Chondrocyte (in vitro differentiated cells): ENCODE results near the gene RRAS. TPM values are rescaled to one million over a fixed set of nuclear protein-coding genes. Genes with fewer than 3 reads are reported as not detected.
A peak's percentile ranks its signal among the peaks of the same experiment; 100 is the strongest.

Experiments
- DNase-seq: peaks from one replicate; pipeline ENCODE4 v3.0.0; 2021; ENCODE audit warnings: mixed read lengths, low spot score
- H3K27ac Mint-ChIP-seq: one replicate; pipeline ENCODE4 v1.8.0; 2021; ENCODE audit warnings: mild to moderate bottlenecking, moderate library complexity, mixed read lengths; ENCODE audit not compliant: unreplicated experiment
- H3K27me3 Mint-ChIP-seq: 2 replicates; pipeline ENCODE4 v1.8.0; 2021; ENCODE audit warnings: low read depth, mixed read lengths
- H3K36me3 Mint-ChIP-seq: 2 replicates; pipeline ENCODE4 v1.8.0; 2021; ENCODE audit warnings: low read depth, mixed read lengths
- H3K4me1 Mint-ChIP-seq: 2 replicates; pipeline ENCODE4 v1.8.0; 2021; ENCODE audit warnings: low read depth, mild to moderate bottlenecking, mixed read lengths
- H3K4me3 Mint-ChIP-seq: one replicate; pipeline ENCODE4 v1.8.0; 2021; ENCODE audit warnings: mild to moderate bottlenecking, moderate library complexity, mixed read lengths; ENCODE audit not compliant: unreplicated experiment
- H3K9me3 Mint-ChIP-seq: 2 replicates; pipeline ENCODE4 v1.8.0; 2021; ENCODE audit warnings: low read depth, mixed read lengths
- total RNA-seq: library from RNA; stranded (reverse); gene quantifications from 3 replicates; pipeline ENCODE4 v1.2.1, GENCODE V29; 2021
- TF ChIP-seq, protein P1 (sequence below): fragments of 200-600 bp; sonication (generic); IDR thresholded peaks from 2 replicates; pipeline ENCODE4 v1.5.0; 2021; ENCODE audit warnings: antibody characterized with exemption, mild to moderate bottlenecking, moderate library complexity

Gene RRAS
- total RNA-seq, 1 donor from 2014 or later = 113 TPM

DNA sequence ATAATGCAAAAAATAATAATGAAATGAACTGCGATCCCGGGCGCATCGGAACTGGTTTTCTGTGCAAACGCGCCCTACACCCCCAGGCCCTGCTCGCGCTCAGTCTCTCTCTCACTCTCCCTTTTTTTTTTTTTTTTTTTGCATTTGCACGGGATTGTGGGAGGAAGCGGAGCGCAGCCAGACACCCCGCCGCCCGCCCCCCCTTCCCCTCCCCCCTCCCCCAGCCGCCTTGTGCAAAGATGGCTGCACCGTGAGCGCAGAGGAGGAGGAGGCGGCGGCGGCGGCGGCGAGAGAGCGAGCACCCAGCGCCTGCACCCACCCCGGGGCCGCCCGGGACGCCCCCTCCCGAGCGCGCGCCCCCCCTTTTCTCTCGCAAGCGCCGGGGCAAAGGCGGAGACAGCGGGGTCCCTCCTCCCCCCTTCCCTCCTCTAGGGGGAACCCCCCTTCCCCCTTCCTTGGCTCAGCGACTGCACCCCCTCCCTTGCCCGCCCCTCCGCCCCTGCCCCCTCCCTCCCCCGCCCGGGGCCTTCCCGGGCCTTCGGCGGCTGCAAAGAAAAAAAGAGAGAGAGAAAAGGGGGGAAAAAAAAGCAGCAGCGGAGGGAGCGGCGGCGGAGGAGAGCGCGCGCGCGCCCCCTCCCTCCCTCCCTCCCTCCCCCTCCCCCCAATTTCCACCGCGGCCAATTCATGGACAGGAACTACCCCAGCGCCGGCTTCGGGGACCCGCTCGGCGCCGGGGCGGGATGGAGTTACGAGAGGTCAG, 48.8 kb downstream of the RRAS start, which contains the start of gene PRR12:
TSS of gene PRR12 (plus strand) at position 212 of the 760 bp plus-strand sequence. CDS start at position 685, 473 bp downstream.
- DNase-seq = no peak
- Mint-ChIP-seq H3K4me3 (peak within 1 kb of the TSS; percentile 83), H3K27ac (peak within 1 kb of the TSS; percentile 94), H3K36me3 (peaks cover 11% of the 10 kb centered on the region), H3K4me1 (peaks cover 25% of the 10 kb centered on the region), H3K9me3 (no peaks in the 10 kb centered on the region), H3K27me3 (no peaks in the 10 kb centered on the region)
- TF ChIP-seq, protein P1, sequence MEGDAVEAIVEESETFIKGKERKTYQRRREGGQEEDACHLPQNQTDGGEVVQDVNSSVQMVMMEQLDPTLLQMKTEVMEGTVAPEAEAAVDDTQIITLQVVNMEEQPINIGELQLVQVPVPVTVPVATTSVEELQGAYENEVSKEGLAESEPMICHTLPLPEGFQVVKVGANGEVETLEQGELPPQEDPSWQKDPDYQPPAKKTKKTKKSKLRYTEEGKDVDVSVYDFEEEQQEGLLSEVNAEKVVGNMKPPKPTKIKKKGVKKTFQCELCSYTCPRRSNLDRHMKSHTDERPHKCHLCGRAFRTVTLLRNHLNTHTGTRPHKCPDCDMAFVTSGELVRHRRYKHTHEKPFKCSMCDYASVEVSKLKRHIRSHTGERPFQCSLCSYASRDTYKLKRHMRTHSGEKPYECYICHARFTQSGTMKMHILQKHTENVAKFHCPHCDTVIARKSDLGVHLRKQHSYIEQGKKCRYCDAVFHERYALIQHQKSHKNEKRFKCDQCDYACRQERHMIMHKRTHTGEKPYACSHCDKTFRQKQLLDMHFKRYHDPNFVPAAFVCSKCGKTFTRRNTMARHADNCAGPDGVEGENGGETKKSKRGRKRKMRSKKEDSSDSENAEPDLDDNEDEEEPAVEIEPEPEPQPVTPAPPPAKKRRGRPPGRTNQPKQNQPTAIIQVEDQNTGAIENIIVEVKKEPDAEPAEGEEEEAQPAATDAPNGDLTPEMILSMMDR = no peak

DNA sequence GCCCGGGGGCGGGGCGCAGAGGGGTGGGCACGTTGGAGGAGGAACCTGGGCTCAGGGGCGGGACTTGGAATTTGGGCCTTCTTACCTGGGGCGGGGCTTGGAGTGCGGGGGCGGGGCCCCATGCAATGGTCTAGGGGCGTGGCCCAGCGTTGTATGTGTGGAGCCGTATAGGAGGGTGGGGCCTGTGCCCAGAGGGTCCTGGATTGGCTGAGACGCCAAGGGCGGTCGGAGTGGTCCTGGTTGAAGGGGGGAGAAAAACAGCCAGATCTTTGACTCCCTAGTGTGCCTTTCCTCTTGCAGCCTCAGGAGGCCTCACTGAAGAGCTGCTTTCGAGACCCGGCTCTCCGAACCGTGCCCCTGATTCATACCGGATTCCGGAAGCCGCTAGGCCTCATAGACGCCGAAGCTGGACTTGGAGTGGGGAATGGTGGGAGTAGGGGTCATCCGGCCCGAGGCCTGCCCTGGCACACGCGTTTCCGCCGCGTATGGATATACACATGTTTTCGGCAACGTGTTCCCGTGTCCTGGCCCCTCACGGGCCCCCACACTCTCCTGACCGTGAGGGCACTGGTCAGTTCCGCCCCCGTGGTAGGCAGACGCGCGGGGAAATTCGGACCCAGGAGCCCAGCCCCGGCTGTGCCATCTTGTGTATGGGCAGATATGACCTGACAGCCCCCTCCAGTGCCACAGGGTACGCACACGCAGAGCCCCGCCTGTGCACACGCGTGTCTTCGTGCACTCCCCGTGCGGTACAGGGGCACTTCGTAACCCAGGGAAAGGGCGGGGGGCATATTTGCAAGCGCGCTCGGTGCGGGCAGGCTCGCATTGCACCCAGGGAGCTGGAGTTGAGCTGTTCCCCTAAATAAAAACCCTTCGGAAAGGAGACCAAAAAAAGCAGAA, 49.6 kb downstream of the RRAS start:
- peaks cover 25% of the 10 kb centered on the region for H3K4me1 Mint-ChIP-seq
- TF ChIP-seq, protein P1 = peak; percentile 30
- no peaks in the 10 kb centered on the region for H3K27me3 Mint-ChIP-seq
- peak overlapping the region; percentile 87 for H3K27ac Mint-ChIP-seq
- peak overlapping the region; percentile 83 for H3K4me3 Mint-ChIP-seq
- peaks cover 11% of the 10 kb centered on the region for H3K36me3 Mint-ChIP-seq
- DNase-seq = peak; percentile 98
- no peaks in the 10 kb centered on the region for H3K9me3 Mint-ChIP-seq

DNA sequence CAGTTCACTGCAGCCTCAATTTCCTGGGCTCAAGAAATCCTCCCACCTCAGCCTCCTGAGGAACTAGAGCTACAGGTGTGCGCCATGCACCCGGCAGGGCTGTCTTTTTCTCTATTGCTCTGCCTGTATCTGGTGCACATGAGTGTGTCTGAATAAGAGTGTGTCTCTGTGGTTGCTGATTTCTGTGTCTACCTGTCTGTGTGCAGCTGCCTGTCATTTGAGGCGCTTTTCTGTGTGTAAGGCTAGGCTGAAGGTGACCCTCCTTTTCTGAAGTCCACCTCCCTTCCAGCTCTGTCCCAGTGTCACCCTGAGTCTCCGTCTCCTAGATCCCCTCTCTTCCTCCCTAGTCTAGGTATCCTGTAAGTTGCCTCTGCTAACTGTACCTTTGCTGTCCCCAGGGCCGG, 50.4 kb downstream of the RRAS start:
- no peaks in the 10 kb centered on the region for H3K9me3 Mint-ChIP-seq
- H3K27me3 Mint-ChIP-seq = no peaks in the 10 kb centered on the region
- H3K36me3 Mint-ChIP-seq = peaks cover 11% of the 10 kb centered on the region
- H3K4me1 Mint-ChIP-seq = peaks cover 25% of the 10 kb centered on the region
- TF ChIP-seq, protein P1 = no peak
- H3K4me3 Mint-ChIP-seq = no peak overlapping the region
- DNase-seq = no peak
- no peak overlapping the region for H3K27ac Mint-ChIP-seq

GRCh38 chr19:49588365-49589122, 51.4 kb downstream of the RRAS start:
- TF ChIP-seq, protein P1 = no peak
- no peak overlapping the region for H3K4me3 Mint-ChIP-seq
- H3K4me1 Mint-ChIP-seq = peaks cover 18% of the 10 kb centered on the region
- H3K27me3 Mint-ChIP-seq = no peaks in the 10 kb centered on the region
- H3K9me3 Mint-ChIP-seq = no peaks in the 10 kb centered on the region
- DNase-seq = no peak
- no peak overlapping the region for H3K27ac Mint-ChIP-seq
- peaks cover 2% of the 10 kb centered on the region for H3K36me3 Mint-ChIP-seq
